CD14-positive monocyte (primary cell): ENCODE data around the gene GPHN. TPM values are rescaled to one million over a fixed set of nuclear protein-coding genes. Genes with fewer than 3 reads are reported as not detected.

Source experiments
- DNase-seq, 3 donors: peaks; one replicate each; pipeline ENCODE4 v3.0.0-alpha.2; 2011 to 2022
- H2AFZ ChIP-seq: 2 replicates; pipeline ENCODE4 v1.6.0; 2012; ENCODE audit warnings: mild to moderate bottlenecking, low read depth, low read length, inconsistent platforms; ENCODE audit not compliant: insufficient read depth, poor library complexity, severe bottlenecking
- H3K27ac ChIP-seq, 2 donors: 1 replicate in 1 of 2; 2 replicates in 1 of 2; pipeline ENCODE4 v1.5.1; 2012 to 2013; ENCODE audit warnings: low read length in 2 of 2, control low read depth in 1 of 2, inconsistent platforms in 1 of 2, low read depth in 1 of 2, mild to moderate bottlenecking in 1 of 2
- H3K27me3 ChIP-seq, 2 donors: one replicate each; pipeline versions ENCODE4 v1.6.0 to v1.6.1; 2011 to 2013; ENCODE audit warnings: low read length in 2 of 2; ENCODE audit not compliant: control insufficient read depth in 2 of 2, insufficient read depth in 2 of 2
- H3K36me3 ChIP-seq, 2 donors: replicated peaks in 1 of 2; 1 replicate in 1 of 2; 2 replicates in 1 of 2; pipeline versions ENCODE4 v1.5.1 to v1.6.1; 2012 to 2013; ENCODE audit warnings: low read length in 2 of 2, control low read depth in 1 of 2, inconsistent platforms in 1 of 2, mild to moderate bottlenecking in 1 of 2; ENCODE audit not compliant: insufficient read depth in 2 of 2, control insufficient read depth in 1 of 2
- H3K4me1 ChIP-seq, 2 donors: 1 replicate in 1 of 2; 2 replicates in 1 of 2; pipeline versions ENCODE4 v1.5.1 to v1.6.1; 2012 to 2013; ENCODE audit warnings: low read length in 2 of 2, control low read depth in 1 of 2, inconsistent platforms in 1 of 2, mild to moderate bottlenecking in 1 of 2, moderate library complexity in 1 of 2; ENCODE audit not compliant: insufficient read depth in 2 of 2, control insufficient read depth in 1 of 2
- H3K4me2 ChIP-seq: replicated peaks from 2 replicates; pipeline ENCODE3; 2012; ENCODE audit warnings: low read length, moderate library complexity, mild to moderate bottlenecking; ENCODE audit not compliant: poor library complexity, severe bottlenecking; ENCODE audit errors: extremely low read depth
- H3K4me3 ChIP-seq, 3 experiments: fragments of 200-600 bp in 1 of 3; sonication (generic) in 1 of 3; replicated peaks in 1 of 3; 1 replicate in 2 of 3; 2 replicates in 1 of 3; pipeline ENCODE4 v1.5.1; 2011 to 2013; ENCODE audit warnings: low read length in 3 of 3, mild to moderate bottlenecking in 3 of 3, control low read depth in 2 of 3, low read depth in 2 of 3, inconsistent platforms in 1 of 3, moderate library complexity in 1 of 3
- H3K79me2 ChIP-seq: 2 replicates; pipeline ENCODE4 v1.6.0; 2012; ENCODE audit warnings: mild to moderate bottlenecking, control low read depth, inconsistent platforms, low read length, moderate library complexity; ENCODE audit not compliant: insufficient read depth
- H3K9ac ChIP-seq: 2 replicates; pipeline ENCODE4 v1.6.0; 2017; ENCODE audit warnings: low read length, mild to moderate bottlenecking; ENCODE audit not compliant: insufficient read depth, poor library complexity, severe bottlenecking
- H3K9me3 ChIP-seq, 2 donors: replicated peaks in 1 of 2; 1 replicate in 1 of 2; 2 replicates in 1 of 2; pipeline versions ENCODE4 v1.5.1 to v1.6.1; 2012 to 2013; ENCODE audit warnings: low read length in 2 of 2, control low read depth in 1 of 2; ENCODE audit not compliant: control insufficient read depth in 1 of 2, insufficient read depth in 1 of 2
- H4K20me1 ChIP-seq: 2 replicates; pipeline ENCODE4 v1.6.0; 2012; ENCODE audit warnings: mild to moderate bottlenecking, low read length, control low read depth, moderate library complexity; ENCODE audit not compliant: insufficient read depth
- H3K27ac Mint-ChIP-seq, 7 donors: one replicate each; pipeline ENCODE4 v1.8.0; 2020; ENCODE audit warnings: mild to moderate bottlenecking in 7 of 7, mixed read lengths in 7 of 7, moderate library complexity in 6 of 7, inconsistent platforms in 2 of 7
- H3K27me3 Mint-ChIP-seq, 3 donors: one replicate each; pipeline ENCODE4 v1.8.0; 2021 to 2022; ENCODE audit warnings: low read depth in 3 of 3, mild to moderate bottlenecking in 3 of 3, mixed read lengths in 3 of 3, moderate library complexity in 3 of 3, inconsistent platforms in 1 of 3
- H3K36me3 Mint-ChIP-seq, 2 donors: one replicate each; pipeline ENCODE4 v1.8.0; 2020; ENCODE audit warnings: mixed read lengths in 2 of 2, inconsistent platforms in 1 of 2, mild to moderate bottlenecking in 1 of 2
- H3K4me1 Mint-ChIP-seq: one replicate; pipeline ENCODE4 v1.8.0; 2020; ENCODE audit warnings: mild to moderate bottlenecking, mixed read lengths
- H3K4me3 Mint-ChIP-seq, 2 donors: one replicate each; pipeline ENCODE4 v1.8.0; 2020; ENCODE audit warnings: mild to moderate bottlenecking in 2 of 2, mixed read lengths in 2 of 2, moderate library complexity in 1 of 2
- H3K9me3 Mint-ChIP-seq, 7 donors: one replicate each; pipeline ENCODE4 v1.8.0; 2020 to 2022; ENCODE audit warnings: mixed read lengths in 7 of 7, mild to moderate bottlenecking in 6 of 7, moderate library complexity in 6 of 7, inconsistent platforms in 2 of 7
- WGBS: methylation state at CpG from one replicate; pipeline ENCODE4 v1.1.5; 2013; ENCODE audit warnings: missing lambda C conversion rate; ENCODE audit not compliant: insufficient coverage; 5-methylcytosine and 5-hydroxymethylcytosine counted together
- intact Hi-C, 2 donors: fragments of 100-400 bp; cut with micrococcal nuclease; formaldehyde crosslinking; loops; one replicate each; pipeline versions ENCODE4 v1.15.0 to v1.15.1; 2023
- polyA plus RNA-seq, 3 donors: library from polyadenylated mRNA; depleted of rRNA in 1 of 3; unstranded in 2 of 3; stranded (reverse) in 1 of 3; fragments of 300-500 nt in 2 of 3; fragments of >200 nt in 1 of 3; fragmentation: Illumina TruSeq in 2 of 3; gene quantifications; 1 replicate in 2 of 3; 2 replicates in 1 of 3; pipeline ENCODE4 v1.2.3, GENCODE V29; 2012 to 2021
- TF ChIP-seq, protein P1 (sequence below): fragments of 200-600 bp; IDR thresholded peaks from one replicate; pipeline ENCODE4 v1.8.0; 2022; ENCODE audit warnings: antibody characterized with exemption, mild to moderate bottlenecking

GPHN gene
- polyA plus RNA-seq, 3 donors, result 1.9 to 3.1 (median 3.0) TPM

DNA sequence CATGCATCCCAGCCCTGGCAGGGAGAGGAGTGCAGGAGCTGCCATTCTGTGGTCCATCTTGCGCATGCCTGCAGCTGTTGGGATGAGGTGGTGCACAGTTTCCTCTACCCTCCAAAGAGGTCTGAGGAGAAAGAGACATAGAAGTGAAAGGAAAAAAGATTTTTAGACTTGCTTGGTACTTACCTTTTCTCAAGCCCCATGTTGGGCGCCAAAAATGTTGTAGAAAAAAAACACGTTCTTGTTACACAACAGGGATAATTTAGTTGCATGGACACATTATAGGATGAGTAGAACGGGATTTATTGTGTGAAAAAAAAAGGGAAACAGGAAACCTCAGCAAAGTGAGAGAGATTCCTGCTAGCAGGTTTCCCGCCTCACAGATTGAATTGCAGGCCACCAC, 436.9 kb downstream of the GPHN start:
- Histone ChIP-seq H3K4me3 (no peak overlapping the region), H3K79me2 (no peaks in the 10 kb centered on the region), H3K36me3 (peaks cover 0 to 7% of the 10 kb centered on the region in 2 donors), H2AFZ (no peak overlapping the region), H3K27ac (no peak overlapping the region), H3K4me2 (no peak overlapping the region), H3K9ac (no peak overlapping the region), H3K27me3 (no peaks in the 10 kb centered on the region), H4K20me1 (no peaks in the 10 kb centered on the region), H3K9me3 (peaks cover 36 to 80% of the 10 kb centered on the region in 2 donors), H3K4me1 (no peaks in the 10 kb centered on the region)
- Mint-ChIP-seq H3K36me3 (peaks cover 8 to 13% of the 10 kb centered on the region in 2 donors), H3K9me3 (peaks cover 29 to 50% (median 45%) of the 10 kb centered on the region in 7 donors), H3K27me3 (no peaks in the 10 kb centered on the region), H3K4me3 (no peak overlapping the region), H3K27ac (no peak overlapping the region), H3K4me1 (no peaks in the 10 kb centered on the region)
- DNase-seq, result no peak
- WGBS, result 100% methylated on average over 4 of the region's 5 CpGs
- intact Hi-C loops, result no loop called here
- TF ChIP-seq, protein P1, sequence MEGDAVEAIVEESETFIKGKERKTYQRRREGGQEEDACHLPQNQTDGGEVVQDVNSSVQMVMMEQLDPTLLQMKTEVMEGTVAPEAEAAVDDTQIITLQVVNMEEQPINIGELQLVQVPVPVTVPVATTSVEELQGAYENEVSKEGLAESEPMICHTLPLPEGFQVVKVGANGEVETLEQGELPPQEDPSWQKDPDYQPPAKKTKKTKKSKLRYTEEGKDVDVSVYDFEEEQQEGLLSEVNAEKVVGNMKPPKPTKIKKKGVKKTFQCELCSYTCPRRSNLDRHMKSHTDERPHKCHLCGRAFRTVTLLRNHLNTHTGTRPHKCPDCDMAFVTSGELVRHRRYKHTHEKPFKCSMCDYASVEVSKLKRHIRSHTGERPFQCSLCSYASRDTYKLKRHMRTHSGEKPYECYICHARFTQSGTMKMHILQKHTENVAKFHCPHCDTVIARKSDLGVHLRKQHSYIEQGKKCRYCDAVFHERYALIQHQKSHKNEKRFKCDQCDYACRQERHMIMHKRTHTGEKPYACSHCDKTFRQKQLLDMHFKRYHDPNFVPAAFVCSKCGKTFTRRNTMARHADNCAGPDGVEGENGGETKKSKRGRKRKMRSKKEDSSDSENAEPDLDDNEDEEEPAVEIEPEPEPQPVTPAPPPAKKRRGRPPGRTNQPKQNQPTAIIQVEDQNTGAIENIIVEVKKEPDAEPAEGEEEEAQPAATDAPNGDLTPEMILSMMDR, result no peak

DNA sequence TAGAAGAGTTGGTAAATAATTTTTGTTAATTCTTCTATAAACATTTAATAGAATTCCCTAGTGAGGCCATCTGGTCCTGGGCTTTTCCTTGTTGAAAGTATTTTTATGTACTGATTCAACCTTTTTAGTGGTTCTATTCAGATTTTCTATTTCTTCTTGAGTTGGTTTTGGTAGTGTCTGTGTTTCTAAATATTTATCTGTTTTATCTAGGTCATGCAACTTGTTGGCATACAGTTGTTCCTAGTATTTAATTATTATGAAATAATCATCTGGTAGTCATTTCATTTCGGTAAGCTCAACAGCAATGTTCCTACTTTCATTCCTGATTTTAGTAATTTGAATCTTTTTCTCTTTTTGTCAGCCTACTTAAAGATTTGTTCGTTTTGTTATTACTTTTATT, 447.2 kb downstream of the GPHN start:
- no CpG with 5 or more reads among the region's 2 CpGs for WGBS
- Mint-ChIP-seq H3K27ac (no peak overlapping the region), H3K4me3 (no peak overlapping the region), H3K36me3 (peaks cover 0 to 4% of the 10 kb centered on the region in 2 donors), H3K4me1 (no peaks in the 10 kb centered on the region), H3K9me3 (peaks cover 13 to 40% (median 29%) of the 10 kb centered on the region in 7 donors), H3K27me3 (no peaks in the 10 kb centered on the region)
- H4K20me1 ChIP-seq, result no peaks in the 10 kb centered on the region
- H3K27ac ChIP-seq, result no peak overlapping the region
- H3K4me1 ChIP-seq, result no peaks in the 10 kb centered on the region
- H3K36me3 ChIP-seq, result no peaks in the 10 kb centered on the region
- no peak overlapping the region for H3K4me3 ChIP-seq
- H2AFZ ChIP-seq, result no peak overlapping the region
- no peaks in the 10 kb centered on the region for H3K27me3 ChIP-seq
- H3K9me3 ChIP-seq, result peaks cover 14 to 17% of the 10 kb centered on the region in 2 donors
- H3K9ac ChIP-seq, result no peak overlapping the region
- TF ChIP-seq, protein P1, result no peak
- H3K4me2 ChIP-seq, result no peak overlapping the region
- intact Hi-C loops, result no loop called here
- no peak for DNase-seq
- no peaks in the 10 kb centered on the region for H3K79me2 ChIP-seq
